CD8-positive, alpha-beta memory T cell (primary cell): Measurements from ENCODE around the gene TNNT1. TPM values are rescaled to one million over a fixed set of nuclear protein-coding genes. Genes with fewer than 3 reads are reported as not detected.

ENCODE experiments used
- CTCF ChIA-PET: fragments of 350-600 bp; sonication (Branson Sonifier 250); formaldehyde crosslinking; loops from one replicate; lab custom pipeline; 2021; ENCODE audit warnings: antibody characterized with exemption; lab: Charles Lee
- POLR2A ChIA-PET: fragments of 350-600 bp; sonication (Branson Sonifier 250); formaldehyde crosslinking; loops from one replicate; lab custom pipeline; 2021; ENCODE audit warnings: antibody characterized with exemption; lab: Charles Lee
- DNase-seq, 5 donors: peaks; one replicate each; pipeline versions ENCODE4 v3.0.0 to v3.0.0-alpha.2; 2020 to 2022; ENCODE audit warnings: mixed read lengths in 1 of 5
- H3K27ac ChIP-seq: one replicate; pipeline ENCODE4 v1.7.0; 2013; ENCODE audit warnings: low read depth, mild to moderate bottlenecking, low read length, moderate library complexity
- H3K27me3 ChIP-seq: 2 replicates; pipeline ENCODE4 v1.7.0; 2013; ENCODE audit warnings: low read length, mild to moderate bottlenecking; ENCODE audit not compliant: insufficient read depth, poor library complexity, severe bottlenecking
- H3K36me3 ChIP-seq: 2 replicates; pipeline ENCODE4 v1.7.0; 2013; ENCODE audit warnings: mild to moderate bottlenecking, low read length, moderate library complexity; ENCODE audit not compliant: insufficient read depth
- H3K4me1 ChIP-seq: 2 replicates; pipeline ENCODE4 v1.7.0; 2013; ENCODE audit warnings: mild to moderate bottlenecking, low read length, moderate library complexity; ENCODE audit not compliant: insufficient read depth
- H3K4me3 ChIP-seq: 2 replicates; pipeline ENCODE4 v1.7.0; 2013; ENCODE audit warnings: mild to moderate bottlenecking, low read length
- H3K9me3 ChIP-seq: 2 replicates; pipeline ENCODE4 v1.7.0; 2013; ENCODE audit warnings: mild to moderate bottlenecking, low read length
- H3K27ac Mint-ChIP-seq, 8 donors: one replicate each; pipeline ENCODE4 v1.8.0; 2020 to 2021; ENCODE audit warnings: mixed read lengths in 8 of 8, mild to moderate bottlenecking in 6 of 8, inconsistent platforms in 3 of 8, moderate library complexity in 3 of 8
- H3K27me3 Mint-ChIP-seq, 2 donors: one replicate each; pipeline ENCODE4 v1.8.0; 2020 to 2021; ENCODE audit warnings: mixed read lengths in 2 of 2, mild to moderate bottlenecking in 1 of 2, moderate library complexity in 1 of 2
- H3K36me3 Mint-ChIP-seq, 3 donors: one replicate each; pipeline ENCODE4 v1.8.0; 2020 to 2021; ENCODE audit warnings: mixed read lengths in 3 of 3, inconsistent platforms in 1 of 3, mild to moderate bottlenecking in 1 of 3
- H3K4me1 Mint-ChIP-seq, 3 donors: one replicate each; pipeline ENCODE4 v1.8.0; 2020 to 2021; ENCODE audit warnings: mixed read lengths in 3 of 3, inconsistent platforms in 1 of 3, mild to moderate bottlenecking in 1 of 3
- H3K4me3 Mint-ChIP-seq, 7 donors: one replicate each; pipeline ENCODE4 v1.8.0; 2020 to 2021; ENCODE audit warnings: mixed read lengths in 7 of 7, mild to moderate bottlenecking in 6 of 7, moderate library complexity in 4 of 7, inconsistent platforms in 2 of 7
- H3K9me3 Mint-ChIP-seq, 5 donors: one replicate each; pipeline ENCODE4 v1.8.0; 2020 to 2022; ENCODE audit warnings: mixed read lengths in 5 of 5, mild to moderate bottlenecking in 3 of 5, moderate library complexity in 2 of 5, inconsistent platforms in 1 of 5
- polyA plus RNA-seq: library from polyadenylated mRNA; unstranded; fragments of 300-500 nt; fragmentation: Illumina TruSeq; gene quantifications from one replicate; pipeline ENCODE4 v1.2.3, GENCODE V29; 2021
- total RNA-seq, 2 experiments: library from RNA; stranded (reverse); gene quantifications; one replicate each; pipeline ENCODE4 v1.2.3, GENCODE V29; 2021

TNNT1 gene
- total and polyA plus RNA-seq, 3 experiments from 2014 or later: not detected

DNA sequence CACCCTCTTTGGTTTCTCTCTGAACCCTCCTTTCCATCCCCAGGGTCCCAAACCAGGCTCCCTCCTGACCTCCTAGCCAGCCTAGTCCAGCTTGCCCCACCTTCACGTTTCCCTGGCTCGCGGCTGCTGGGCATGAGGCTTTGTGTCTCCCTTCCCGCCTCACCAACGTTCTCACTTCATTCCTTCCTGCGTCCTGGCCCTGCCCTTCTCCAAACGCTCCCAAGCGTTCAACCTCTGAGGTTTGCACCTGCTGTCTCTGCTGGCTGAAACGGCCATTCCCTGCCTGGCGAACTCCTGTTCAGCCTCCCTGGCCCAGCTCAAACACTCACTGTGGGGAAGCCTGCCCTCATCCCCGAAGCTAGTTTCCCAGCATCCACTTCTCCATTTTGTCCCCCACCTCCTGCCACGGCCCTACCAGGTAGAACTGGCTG, 61.0 kb downstream of the TNNT1 start:
- H3K9me3 ChIP-seq: no peaks in the 10 kb centered on the region
- CTCF ChIA-PET: interaction anchor here (0.6 to 2.2 kb wide), 10 partner anchors 11 to 72 kb away, joined by 3 to 10 read pairs (median 3); no protein-coding TSS in a partner anchor
- Mint-ChIP-seq H3K27ac (peak overlapping the region in 3 of 8 donors; percentile 17 to 91 (median 50)), H3K36me3 (peaks cover 4 to 16% (median 6%) of the 10 kb centered on the region in 3 donors), H3K27me3 (peaks cover 39 to 53% of the 10 kb centered on the region in 2 donors), H3K9me3 (peaks cover 0 to 3% (median 0%) of the 10 kb centered on the region in 5 donors), H3K4me3 (peak overlapping the region; percentile 50 to 79 (median 70)), H3K4me1 (peaks cover 13 to 32% (median 21%) of the 10 kb centered on the region in 3 donors)
- peaks cover 21% of the 10 kb centered on the region for H3K27me3 ChIP-seq
- no peak for DNase-seq
- H3K36me3 ChIP-seq: no peaks in the 10 kb centered on the region
- POLR2A ChIA-PET: no interaction called here
- H3K27ac ChIP-seq: no peak overlapping the region
- peaks cover 20% of the 10 kb centered on the region for H3K4me1 ChIP-seq
- no peak overlapping the region for H3K4me3 ChIP-seq

DNA sequence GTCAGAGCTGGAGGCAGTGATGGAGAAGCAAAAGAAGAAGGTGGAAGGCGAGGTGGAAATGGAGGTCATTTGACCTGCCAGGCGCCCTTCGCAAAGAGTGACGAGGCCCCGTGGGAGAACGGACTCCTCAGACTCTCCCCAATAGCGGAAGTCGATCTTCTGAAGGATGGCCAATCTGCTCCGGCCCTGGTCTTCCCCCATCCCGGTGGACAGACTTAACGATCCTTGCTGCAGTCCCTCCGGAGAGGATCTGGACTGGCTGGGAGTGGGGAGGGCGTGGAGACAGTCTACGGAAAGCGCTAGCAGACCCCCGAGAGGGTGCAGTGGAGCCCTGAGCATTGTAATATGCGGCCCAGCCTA, 61.5 kb downstream of the TNNT1 start:
- peaks cover 26% of the 10 kb centered on the region for H3K27me3 ChIP-seq
- POLR2A ChIA-PET: interaction anchor here (0.6 kb wide), 1 partner anchor 401 kb away, joined by 3 read pairs; no protein-coding TSS in a partner anchor

DNA sequence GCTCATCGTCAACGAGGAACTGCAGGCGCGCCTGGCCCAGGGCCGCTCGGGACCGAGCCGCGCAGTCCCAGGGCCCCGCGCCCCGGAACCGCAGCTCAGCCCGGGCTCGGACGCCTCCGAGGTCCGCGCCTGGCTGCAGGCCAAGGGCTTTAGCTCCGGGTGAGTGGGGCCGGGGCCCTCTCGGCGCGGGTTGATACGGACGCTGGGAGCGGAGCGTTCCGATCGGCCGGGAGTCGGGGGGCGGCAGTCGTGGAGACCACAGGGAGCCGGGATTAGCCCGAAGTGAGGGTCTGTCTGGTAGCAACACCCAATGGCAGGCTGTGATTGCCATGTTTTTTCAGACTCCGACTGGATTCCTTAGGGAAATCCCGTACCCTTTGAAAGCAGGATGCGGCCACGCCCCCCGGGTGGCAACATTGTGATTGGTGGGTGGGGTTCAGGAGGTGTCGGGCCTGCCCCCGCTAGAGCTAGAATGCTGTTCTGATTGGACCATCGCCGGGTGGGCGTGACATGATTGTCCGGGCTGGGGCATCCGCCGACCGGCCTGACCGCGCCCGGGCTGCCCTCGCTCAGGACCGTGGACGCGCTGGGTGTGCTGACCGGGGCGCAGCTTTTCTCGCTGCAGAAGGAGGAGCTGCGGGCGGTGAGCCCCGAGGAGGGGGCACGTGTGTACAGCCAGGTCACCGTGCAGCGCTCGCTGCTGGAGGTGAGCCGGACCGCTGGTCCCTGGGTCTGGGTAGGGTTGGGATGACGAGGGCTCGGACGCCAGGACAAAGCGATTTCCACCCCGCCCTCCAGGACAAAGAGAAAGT, 62.1 kb downstream of the TNNT1 start:
- POLR2A ChIA-PET: interaction anchor here (0.6 kb wide), 1 partner anchor 401 kb away, joined by 3 read pairs; no protein-coding TSS in a partner anchor
- Histone ChIP-seq H3K4me1 (peaks cover 26% of the 10 kb centered on the region), H3K9me3 (no peaks in the 10 kb centered on the region), H3K36me3 (no peaks in the 10 kb centered on the region), H3K4me3 (peak overlapping the region; percentile 22), H3K27ac (no peak overlapping the region), H3K27me3 (peaks cover 32% of the 10 kb centered on the region)
- no peak overlapping the region for H3K27ac Mint-ChIP-seq
- peaks cover 17 to 40% (median 25%) of the 10 kb centered on the region in 3 donors for H3K4me1 Mint-ChIP-seq
- peaks cover 44 to 64% of the 10 kb centered on the region in 2 donors for H3K27me3 Mint-ChIP-seq
- CTCF ChIA-PET: interaction anchor here (2.2 kb wide), 1 partner anchor 29 kb away, joined by 8 read pairs; no protein-coding TSS in a partner anchor
- peaks cover 0 to 3% (median 0%) of the 10 kb centered on the region in 5 donors for H3K9me3 Mint-ChIP-seq
- DNase-seq: peak; percentile 25 to 70 (median 40)
- H3K36me3 Mint-ChIP-seq: peaks cover 4 to 16% (median 6%) of the 10 kb centered on the region in 3 donors
- H3K4me3 Mint-ChIP-seq: peak overlapping the region in 5 of 7 donors; percentile 41 to 73 (median 52)

More for the DNA sequence above, 61.5 kb downstream of the TNNT1 start:
- peaks cover 0 to 3% (median 0%) of the 10 kb centered on the region in 5 donors for H3K9me3 Mint-ChIP-seq
- H3K4me1 ChIP-seq: peaks cover 21% of the 10 kb centered on the region
- H3K4me1 Mint-ChIP-seq: peaks cover 14 to 34% (median 23%) of the 10 kb centered on the region in 3 donors
- peak overlapping the region in 5 of 7 donors; percentile 41 to 73 (median 52) for H3K4me3 Mint-ChIP-seq
- no peak overlapping the region for H3K27ac Mint-ChIP-seq
- CTCF ChIA-PET: interaction anchor here (0.8 to 2.2 kb wide), 5 partner anchors 16 to 73 kb away, joined by 3 to 8 read pairs (median 3); no protein-coding TSS in a partner anchor
- peaks cover 43 to 59% of the 10 kb centered on the region in 2 donors for H3K27me3 Mint-ChIP-seq
- H3K4me3 ChIP-seq: peak overlapping the region; percentile 22
- no peak for DNase-seq
- H3K36me3 Mint-ChIP-seq: peaks cover 4 to 16% (median 6%) of the 10 kb centered on the region in 3 donors
- no peaks in the 10 kb centered on the region for H3K9me3 ChIP-seq
- no peak overlapping the region for H3K27ac ChIP-seq
- H3K36me3 ChIP-seq: no peaks in the 10 kb centered on the region

DNA sequence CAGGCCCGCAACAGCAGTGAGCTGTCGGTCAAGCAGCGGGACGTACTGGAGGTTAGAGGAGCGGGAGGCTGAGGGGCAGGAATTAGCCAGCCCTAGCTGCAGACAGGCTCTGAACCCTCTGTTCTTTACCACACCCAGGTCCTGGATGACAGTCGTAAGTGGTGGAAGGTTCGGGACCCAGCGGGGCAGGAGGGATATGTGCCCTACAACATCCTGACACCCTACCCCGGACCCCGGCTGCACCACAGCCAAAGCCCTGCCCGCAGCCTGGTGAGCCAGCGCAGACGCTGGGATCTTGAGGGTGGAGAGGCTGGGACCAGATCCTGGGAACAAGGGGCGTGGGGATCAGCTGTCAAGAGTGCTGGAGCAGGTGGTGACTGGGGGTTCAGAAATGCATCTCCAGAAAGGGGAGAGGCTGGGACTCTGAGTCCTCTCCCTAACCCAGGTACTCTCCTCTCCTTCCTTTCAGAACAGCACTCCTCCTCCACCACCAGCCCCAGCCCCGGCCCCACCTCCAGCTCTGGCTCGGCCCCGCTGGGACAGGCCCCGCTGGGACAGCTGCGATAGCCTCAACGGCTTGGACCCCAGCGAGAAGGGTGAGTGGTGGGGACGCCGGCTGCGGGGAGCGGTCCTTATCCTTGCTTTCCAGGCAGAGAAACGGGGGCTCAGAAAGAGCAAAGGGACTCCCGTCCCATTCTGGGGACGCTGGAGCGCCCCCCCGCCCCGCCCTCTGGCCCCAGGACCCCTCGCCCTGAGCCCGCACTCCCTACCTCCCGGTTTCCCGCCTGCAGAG, 62.9 kb downstream of the TNNT1 start:
- peaks cover 0 to 3% (median 0%) of the 10 kb centered on the region in 5 donors for H3K9me3 Mint-ChIP-seq
- Histone ChIP-seq H3K27me3 (peaks cover 35% of the 10 kb centered on the region), H3K36me3 (no peaks in the 10 kb centered on the region), H3K4me1 (peaks cover 32% of the 10 kb centered on the region), H3K4me3 (no peak overlapping the region), H3K9me3 (no peaks in the 10 kb centered on the region), H3K27ac (no peak overlapping the region)
- peaks cover 4 to 11% (median 6%) of the 10 kb centered on the region in 3 donors for H3K36me3 Mint-ChIP-seq
- peaks cover 19 to 48% (median 25%) of the 10 kb centered on the region in 3 donors for H3K4me1 Mint-ChIP-seq
- ChIA-PET POLR2A (interaction anchor here (0.5 kb wide), 1 partner anchor 17 kb away, joined by 3 read pairs; no protein-coding TSS in a partner anchor), CTCF (interaction anchor here (2.2 kb wide), 1 partner anchor 30 kb away, joined by 8 read pairs; no protein-coding TSS in a partner anchor)
- DNase-seq: no peak
- H3K27me3 Mint-ChIP-seq: peaks cover 46 to 69% of the 10 kb centered on the region in 2 donors
- no peak overlapping the region for H3K27ac Mint-ChIP-seq
- H3K4me3 Mint-ChIP-seq: peak overlapping the region in 1 of 7 donors; percentile 19

DNA sequence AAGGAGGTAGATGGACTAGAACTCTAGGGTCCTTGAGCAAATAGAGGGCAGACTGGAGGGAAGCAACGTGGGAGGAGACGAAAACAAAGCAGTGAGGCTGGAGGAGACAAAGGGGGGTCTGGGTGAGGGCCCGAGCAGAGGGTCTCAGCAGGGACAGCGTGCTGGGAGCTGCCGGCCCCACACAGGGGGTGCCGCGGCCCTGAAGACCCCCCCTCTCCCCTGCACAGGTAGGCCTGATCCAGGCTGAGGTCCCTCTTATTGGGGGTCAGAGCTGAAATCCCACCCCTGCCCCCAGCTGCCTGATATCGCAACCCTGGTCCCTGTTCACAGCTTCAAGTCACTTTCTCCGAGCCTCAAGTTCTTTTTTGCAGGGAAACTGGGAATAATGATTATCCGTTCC, 64.6 kb downstream of the TNNT1 start:
- peaks cover 0 to 4% (median 2%) of the 10 kb centered on the region in 3 donors for H3K36me3 Mint-ChIP-seq
- CTCF ChIA-PET: no interaction called here
- Histone ChIP-seq H3K36me3 (no peaks in the 10 kb centered on the region), H3K27me3 (peaks cover 35% of the 10 kb centered on the region), H3K9me3 (no peaks in the 10 kb centered on the region), H3K4me1 (peaks cover 48% of the 10 kb centered on the region), H3K4me3 (no peak overlapping the region), H3K27ac (no peak overlapping the region)
- H3K9me3 Mint-ChIP-seq: peaks cover 0 to 3% (median 0%) of the 10 kb centered on the region in 5 donors
- peaks cover 31 to 60% (median 34%) of the 10 kb centered on the region in 3 donors for H3K4me1 Mint-ChIP-seq
- peaks cover 51 to 80% of the 10 kb centered on the region in 2 donors for H3K27me3 Mint-ChIP-seq
- peak overlapping the region in 1 of 8 donors; percentile 9 for H3K27ac Mint-ChIP-seq
- peak overlapping the region in 1 of 7 donors; percentile 82 for H3K4me3 Mint-ChIP-seq
- DNase-seq: no peak
- POLR2A ChIA-PET: no interaction called here

DNA sequence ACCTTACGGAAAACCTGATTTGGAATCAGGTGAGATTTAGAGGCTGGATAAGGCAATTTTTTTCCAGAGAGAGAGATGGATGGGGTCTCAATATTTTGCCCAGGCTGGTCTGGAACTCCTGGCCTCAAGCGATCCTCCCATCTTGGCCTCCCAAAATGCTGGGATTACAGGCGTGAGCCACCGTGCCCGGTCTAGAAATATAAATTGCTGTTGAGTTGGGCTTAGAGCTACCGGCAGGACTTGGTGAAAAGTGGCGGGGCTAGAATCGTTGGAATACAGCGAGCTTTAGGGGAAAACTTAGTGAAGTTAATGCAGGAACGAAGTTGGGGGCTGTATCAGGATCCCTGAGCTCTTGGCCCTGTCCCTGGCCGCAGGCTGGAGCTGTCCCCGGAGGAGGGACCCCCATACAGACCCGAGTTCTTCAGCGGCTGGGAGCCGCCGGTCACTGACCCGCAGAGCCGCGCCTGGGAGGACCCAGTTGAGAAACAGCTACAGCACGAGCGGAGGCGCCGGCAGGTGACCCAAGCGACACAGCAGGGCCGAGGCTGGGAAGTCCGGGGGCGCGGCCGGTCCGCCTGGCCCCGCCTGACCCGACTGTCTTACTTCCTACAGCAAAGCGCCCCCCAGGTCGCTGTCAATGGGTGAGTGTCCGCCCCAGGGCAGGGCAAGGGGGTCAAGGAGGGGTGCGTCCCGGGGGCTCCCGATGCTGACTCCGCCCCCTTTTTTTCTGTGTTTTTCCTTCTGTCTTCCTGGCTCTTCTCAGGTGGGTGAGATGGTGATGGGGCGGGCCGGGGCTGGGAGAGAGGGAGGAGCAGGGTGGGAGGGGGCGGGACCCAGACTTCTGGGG, 65.8 kb downstream of the TNNT1 start:
- peak overlapping the region in 5 of 7 donors; percentile 30 to 77 (median 73) for H3K4me3 Mint-ChIP-seq
- H3K27me3 Mint-ChIP-seq: peaks cover 47 to 71% of the 10 kb centered on the region in 2 donors
- Histone ChIP-seq H3K36me3 (no peaks in the 10 kb centered on the region), H3K9me3 (no peaks in the 10 kb centered on the region), H3K27me3 (peaks cover 32% of the 10 kb centered on the region), H3K4me1 (peaks cover 45% of the 10 kb centered on the region), H3K27ac (no peak overlapping the region), H3K4me3 (no peak overlapping the region)
- no peaks in the 10 kb centered on the region for H3K36me3 Mint-ChIP-seq
- no peak for DNase-seq
- ChIA-PET CTCF (interaction anchor here (1.3 kb wide), 1 partner anchor 20 kb away, joined by 3 read pairs; the partner anchor contains the start of gene RDH13), POLR2A (no interaction called here)
- H3K4me1 Mint-ChIP-seq: peaks cover 25 to 52% (median 30%) of the 10 kb centered on the region in 3 donors
- H3K27ac Mint-ChIP-seq: peak overlapping the region in 1 of 8 donors; percentile 8
- H3K9me3 Mint-ChIP-seq: peaks cover 0 to 2% (median 0%) of the 10 kb centered on the region in 5 donors
